Endometrial microvascular endothelial cells (primary cell): Measurements from ENCODE around the gene HAPLN1. TPM values are rescaled to one million over a fixed set of nuclear protein-coding genes. Genes with fewer than 3 reads are reported as not detected.
"Not testable (repeated sequence)": the region's sequence is repeated elsewhere in the genome, so short reads cannot be mapped to it uniquely, and the experiment has no call there.

Source experiments
- in situ Hi-C: cut with HindIII; loops from 2 replicates; pipeline ENCODE4 v1.10.0; 2017; ENCODE audit warnings: low sequenced_read_pairs, low pct_unique_long_range_greater_than_20kb; ENCODE audit errors: inconsistent ontology term
- total RNA-seq: library from RNA; depleted of rRNA; stranded (reverse); fragments of >200 nt; gene quantifications from one replicate; pipeline ENCODE4 v1.2.3, GENCODE V29; 2015; ENCODE audit errors: inconsistent ontology term

The HAPLN1 gene
- total RNA-seq, result not detected

- in situ Hi-C loops, result no loop called here
These were observed at the start of gene HAPLN1 for GRCh38 chr5:83720836-83721537. TSS of gene HAPLN1 (minus strand) at chr5:83720855. CDS start at chr5:83673523, 47,332 bp downstream.

- in situ Hi-C loops, result no loop called here
These were observed 46.8 kb upstream of the HAPLN1 start for GRCh38 chr5:83767409-83767992.

DNA sequence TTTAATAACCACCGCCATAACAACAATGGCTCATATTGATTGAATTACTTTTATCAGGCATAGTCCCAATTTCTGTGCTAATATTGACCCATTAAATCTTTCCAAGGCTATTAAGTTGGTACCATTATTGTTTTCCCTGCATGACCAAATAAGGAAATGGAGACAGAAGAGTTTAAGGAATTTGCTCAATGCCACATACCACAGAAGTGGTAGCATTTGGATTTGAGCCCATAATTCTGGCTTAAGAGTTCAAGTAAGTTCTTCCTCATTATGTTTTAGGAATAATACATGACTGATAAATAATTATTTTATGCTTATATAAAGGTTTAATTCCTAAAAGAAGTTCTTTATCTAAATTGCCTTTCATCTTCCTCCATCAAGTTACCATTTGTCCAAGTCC lies 43.4 kb upstream of the HAPLN1 start:
- in situ Hi-C loops, result no loop called here

GRCh38 chr5:83760579-83760978 lies 39.9 kb upstream of the HAPLN1 start:
- in situ Hi-C loops, result no loop called here

DNA sequence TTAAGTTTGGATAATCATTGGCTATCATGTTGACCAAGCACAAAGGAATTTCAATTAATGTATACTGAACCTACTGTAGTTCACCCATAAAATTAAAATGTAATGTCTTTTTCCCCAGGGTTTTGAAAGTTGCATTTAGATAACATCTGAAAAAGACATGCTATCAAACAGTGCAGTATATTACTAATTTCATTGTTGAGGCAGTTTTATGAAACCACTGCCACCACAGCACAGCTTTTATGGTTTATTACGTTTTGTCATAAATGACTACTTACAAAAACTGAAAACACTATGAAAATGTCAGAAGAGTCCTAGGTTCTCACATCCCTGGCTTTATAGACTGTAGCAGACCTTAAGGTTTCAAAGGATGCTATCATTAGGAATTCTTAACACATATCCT lies 32.0 kb upstream of the HAPLN1 start:
- in situ Hi-C loops, result no loop called here

DNA sequence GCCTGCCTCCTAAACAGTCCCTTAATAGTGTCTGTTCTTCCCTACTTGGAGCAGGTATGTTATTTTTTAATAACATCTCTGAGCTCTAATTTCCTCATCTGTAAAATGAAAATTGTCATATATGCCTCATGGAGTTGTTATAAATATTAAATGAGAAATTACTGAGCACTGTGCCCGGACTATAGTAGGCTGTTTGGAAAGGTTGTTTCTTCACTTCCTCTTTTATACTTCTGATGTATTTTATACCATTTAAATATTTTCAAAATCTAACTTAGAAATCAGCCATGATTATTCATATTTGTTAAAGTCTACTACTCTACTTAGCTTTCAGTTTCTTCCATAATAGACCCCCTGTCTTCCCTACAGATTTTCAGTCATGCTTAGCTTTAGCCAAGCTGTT lies 30.5 kb upstream of the HAPLN1 start:
- in situ Hi-C loops, result no loop called here

DNA sequence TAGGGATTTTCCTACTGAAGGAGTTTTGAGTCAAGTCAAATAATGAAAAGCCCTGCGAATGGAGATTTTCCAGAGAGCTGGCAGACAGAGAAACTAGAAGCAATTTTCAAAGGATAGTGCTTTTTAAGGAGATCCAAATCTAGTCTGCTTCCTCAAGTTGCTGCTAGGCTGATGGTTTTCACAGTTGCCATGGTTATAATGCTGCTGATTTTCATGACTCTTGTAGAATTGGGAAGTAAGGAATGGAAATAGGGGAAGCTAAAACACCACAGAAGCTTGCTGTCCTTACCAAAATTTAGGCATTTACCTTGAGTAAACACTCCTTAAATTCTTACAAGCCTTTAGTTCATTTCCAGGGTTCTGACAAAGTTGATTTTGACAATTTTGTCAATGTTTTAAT lies 30.1 kb upstream of the HAPLN1 start:
- in situ Hi-C loops, result no loop called here

DNA sequence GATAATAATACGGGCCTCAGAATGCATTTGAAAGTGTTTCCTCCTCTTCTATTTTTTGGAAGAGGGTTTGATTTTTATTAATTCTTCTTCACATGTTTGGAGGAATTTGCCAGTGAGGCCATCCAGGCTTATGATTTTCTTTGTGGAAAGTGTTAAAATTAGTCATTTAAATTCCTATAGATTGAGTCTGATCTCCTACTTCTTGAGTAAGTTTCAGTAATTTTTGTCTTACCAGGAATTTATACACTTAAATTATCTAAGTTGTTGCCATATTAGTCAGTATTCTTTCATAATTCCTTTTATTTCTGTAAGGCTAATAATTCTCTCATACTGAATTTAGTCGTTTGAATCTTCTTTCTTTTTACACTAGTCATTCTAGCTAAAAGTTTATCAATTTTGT lies 25.2 kb upstream of the HAPLN1 start:
- in situ Hi-C loops, result no loop called here

- in situ Hi-C loops, result no loop called here
These were observed 24.2 kb upstream of the HAPLN1 start for GRCh38 chr5:83744821-83745220.

GRCh38 chr5:83742089-83742488 lies 21.4 kb upstream of the HAPLN1 start:
- in situ Hi-C loops, result no loop called here

GRCh38 chr5:83741571-83741970 lies 20.9 kb upstream of the HAPLN1 start:
- in situ Hi-C loops, result no loop called here

- in situ Hi-C loops, result no loop called here
These were observed 20.1 kb upstream of the HAPLN1 start for GRCh38 chr5:83740741-83741140.

GRCh38 chr5:83736169-83736568 lies 15.5 kb upstream of the HAPLN1 start:
- in situ Hi-C loops, result not testable (repeated sequence)

DNA sequence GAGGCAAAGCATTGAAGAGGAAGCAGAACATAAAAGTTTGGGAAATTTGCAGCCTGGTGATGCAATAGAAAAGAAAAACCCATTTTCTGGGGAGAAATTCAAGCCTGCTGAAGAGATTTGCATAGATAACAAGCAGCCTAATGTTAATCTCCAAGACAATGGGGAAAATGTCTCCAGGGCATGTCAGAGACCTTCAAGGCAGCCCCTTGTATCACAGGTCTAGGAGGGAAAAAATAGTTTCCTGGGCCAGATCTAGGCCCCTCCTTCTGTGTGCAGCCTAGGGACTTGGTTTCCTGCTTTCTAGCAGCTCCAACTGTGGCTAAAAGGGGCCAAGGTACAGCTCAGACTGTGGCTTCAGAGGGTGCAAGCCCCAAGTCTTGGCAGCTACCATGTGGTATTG lies 14.4 kb upstream of the HAPLN1 start:
- in situ Hi-C loops, result not testable (repeated sequence)

- in situ Hi-C loops, result no loop called here
These were observed 11.0 kb upstream of the HAPLN1 start for GRCh38 chr5:83731638-83732037.

GRCh38 chr5:83729362-83729761 lies 8.7 kb upstream of the HAPLN1 start:
- in situ Hi-C loops, result no loop called here

DNA sequence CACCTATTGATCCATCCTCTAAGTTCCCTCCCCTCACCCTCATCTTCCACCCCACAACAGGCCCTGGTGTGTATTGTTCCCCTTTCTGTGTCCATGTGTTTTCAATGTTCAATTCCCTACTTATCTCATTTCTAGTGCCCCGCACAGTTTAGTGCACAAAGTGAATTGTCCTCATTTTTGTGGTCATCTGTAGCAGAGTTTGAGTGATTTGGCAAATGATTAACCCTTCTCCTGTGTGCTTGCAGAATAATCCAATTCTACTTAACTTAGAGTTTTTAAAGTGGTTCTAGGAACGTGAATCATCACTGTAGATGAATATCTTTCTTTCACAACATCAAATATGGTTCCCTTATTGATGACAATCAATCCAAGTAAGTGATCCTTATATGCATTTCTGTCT lies 6.3 kb upstream of the HAPLN1 start:
- in situ Hi-C loops, result no loop called here

- in situ Hi-C loops, result no loop called here
These were observed 4.3 kb upstream of the HAPLN1 start for GRCh38 chr5:83724935-83725334.

- in situ Hi-C loops, result no loop called here
These were observed 3.3 kb upstream of the HAPLN1 start for GRCh38 chr5:83724001-83724400.

GRCh38 chr5:83723031-83723430 lies 2.4 kb upstream of the HAPLN1 start:
- in situ Hi-C loops, result no loop called here
